HG02970 (cell line): ENCODE data around the gene RBFA.
"Not testable (repeated sequence)": the region's sequence is repeated elsewhere in the genome, so short reads cannot be mapped to it uniquely, and the experiment has no call there.

Experiments
- ATAC-seq: cut with Tn5 transposase; IDR thresholded peaks from one replicate; pipeline ENCODE4 v1.9.1; 2021; ENCODE audit warnings: mild to moderate bottlenecking, moderate library complexity, moderate number of reproducible peaks; ENCODE audit not compliant: unreplicated experiment, low FRiP score

RBFA gene

DNA sequence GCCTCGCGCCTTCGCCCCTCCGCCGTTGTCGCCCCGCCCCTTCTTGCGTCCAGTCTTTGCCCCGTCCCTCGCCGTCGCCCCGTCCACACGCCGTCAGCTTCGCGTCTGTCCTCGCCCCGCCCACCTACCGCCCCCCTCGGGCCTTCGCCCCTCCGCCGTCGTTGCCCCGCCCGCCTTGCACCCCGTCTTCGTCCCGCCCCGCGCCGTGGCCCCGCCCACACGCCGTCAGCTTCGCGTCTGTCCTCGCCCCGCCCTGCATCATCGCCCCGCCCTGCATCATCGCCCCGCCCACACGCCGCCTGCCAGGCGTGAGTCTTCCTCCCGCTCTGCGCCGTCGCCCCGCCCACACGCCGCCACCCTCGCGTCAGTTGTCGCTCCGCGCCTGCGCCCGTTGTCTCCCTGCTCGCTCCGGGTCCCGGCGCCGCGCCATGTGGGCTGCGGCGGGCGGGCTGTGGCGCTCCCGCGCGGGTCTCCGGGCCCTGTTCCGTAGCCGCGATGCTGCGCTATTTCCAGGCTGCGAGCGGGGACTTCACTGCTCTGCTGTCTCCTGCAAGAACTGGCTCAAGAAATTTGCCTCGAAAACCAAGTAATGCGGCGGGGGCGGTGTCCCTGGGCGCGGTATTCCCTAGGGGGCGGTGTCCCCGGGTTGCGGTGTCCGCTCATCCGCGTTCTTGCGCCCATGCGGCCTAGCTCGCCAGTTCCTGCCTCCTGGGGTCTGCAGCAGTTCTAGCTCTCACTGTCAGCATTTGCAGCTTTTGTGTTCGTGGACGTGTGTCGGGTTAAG, at the start of gene RBFA:
Gene RBFA, plus strand, starts transcription at position 367 of the 784 bp plus-strand sequence. Its CDS starts 62 bp downstream, at position 429.
- ATAC-seq = peak; percentile 77

- no peak for ATAC-seq
Observed at GRCh38 chr18:79985172-79985571, 49.1 kb upstream of the RBFA start.

GRCh38 chr18:79986726-79987125, 47.5 kb upstream of the RBFA start:
- ATAC-seq = no peak

GRCh38 chr18:79987566-79987965, 46.7 kb upstream of the RBFA start:
- no peak for ATAC-seq

- ATAC-seq = peak; percentile 51
Observed at GRCh38 chr18:79988071-79988450, 46.2 kb upstream of the RBFA start.

DNA sequence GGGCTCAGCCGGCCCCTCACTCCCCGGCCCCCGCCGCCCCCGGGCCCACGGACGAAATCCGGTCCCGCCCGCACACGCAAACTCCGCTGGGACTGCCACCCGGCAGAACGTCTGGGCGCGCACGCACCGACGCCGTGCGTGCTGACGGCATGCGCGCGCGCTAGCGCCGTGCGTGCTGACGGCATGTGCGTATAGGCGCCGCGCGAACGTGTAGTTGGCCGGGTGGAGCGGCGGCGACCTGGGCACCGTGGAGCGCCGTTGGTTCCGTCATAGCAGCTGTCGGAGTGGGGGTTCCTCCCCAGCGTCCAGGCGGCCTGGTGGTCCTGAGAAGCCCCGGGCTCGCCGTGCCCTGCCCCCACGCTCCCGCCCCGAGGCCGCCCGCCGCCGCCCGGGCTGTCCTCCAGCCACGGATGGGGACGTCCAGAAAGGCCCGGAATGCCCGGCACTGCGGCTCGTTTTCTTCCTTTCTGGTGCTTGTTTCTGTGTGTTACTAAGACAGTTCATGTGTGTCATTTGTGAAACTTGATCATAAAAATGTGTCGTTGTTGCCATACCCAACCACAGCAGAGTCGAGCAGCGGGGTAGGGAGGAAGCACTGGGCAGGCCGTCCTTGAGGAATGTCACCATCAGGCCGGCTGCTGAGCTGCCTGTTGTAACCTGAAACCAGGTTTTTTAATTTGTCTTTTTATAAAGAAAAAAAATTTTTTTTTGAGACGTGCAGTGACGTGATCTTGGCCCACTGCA, 45.6 kb upstream of the RBFA start, which contains the start of gene TXNL4A:
Gene TXNL4A, minus strand, starts transcription at position 113 of the 744 bp plus-strand sequence. CDS start 171 bp downstream, outside the sequence.
- ATAC-seq = peak; percentile 92

- no peak for ATAC-seq
Observed at GRCh38 chr18:79989195-79989497, 45.1 kb upstream of the RBFA start.

DNA sequence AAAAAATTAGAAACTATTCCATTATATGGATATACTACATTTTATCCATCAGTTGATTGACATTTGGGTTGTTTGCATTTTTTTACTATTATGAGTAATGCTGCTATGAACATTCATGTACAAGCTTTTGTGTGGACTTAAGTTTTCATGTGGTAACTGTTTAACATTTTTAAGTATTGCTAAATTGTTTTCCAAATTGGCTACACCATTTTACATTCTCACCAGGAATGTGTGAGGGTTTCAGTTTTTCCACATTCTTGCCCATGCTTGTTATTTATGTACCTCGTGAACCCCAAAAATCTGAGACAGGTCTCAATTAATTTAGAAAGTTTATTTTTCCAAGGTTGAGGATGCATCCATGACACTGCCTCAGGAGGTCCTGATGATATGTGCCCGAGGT, 42.7 kb upstream of the RBFA start:
- no peak for ATAC-seq

DNA sequence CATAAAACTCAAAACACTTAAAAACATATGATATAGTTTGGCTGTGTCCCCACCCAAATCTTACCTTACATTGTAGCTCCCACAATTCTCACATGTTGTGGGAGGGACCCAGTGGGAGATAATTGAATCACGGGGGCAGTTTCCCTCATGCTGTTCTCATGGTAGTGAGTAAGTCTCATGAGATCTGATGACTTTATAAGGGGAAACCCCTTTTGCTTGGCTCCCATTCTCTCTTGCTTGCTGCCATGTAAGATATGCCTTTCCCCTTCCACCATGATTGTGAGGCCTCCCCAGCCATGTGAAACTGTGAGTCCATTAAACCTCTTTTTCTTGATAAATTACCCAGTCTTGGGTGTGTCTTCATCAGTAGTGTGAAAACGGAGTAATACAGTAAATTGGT, 34.5 kb upstream of the RBFA start:
- ATAC-seq = not testable (repeated sequence)

GRCh38 chr18:80000877-80001276, 33.4 kb upstream of the RBFA start:
- ATAC-seq = no peak

GRCh38 chr18:80002468-80002867, 31.8 kb upstream of the RBFA start:
- no peak for ATAC-seq

DNA sequence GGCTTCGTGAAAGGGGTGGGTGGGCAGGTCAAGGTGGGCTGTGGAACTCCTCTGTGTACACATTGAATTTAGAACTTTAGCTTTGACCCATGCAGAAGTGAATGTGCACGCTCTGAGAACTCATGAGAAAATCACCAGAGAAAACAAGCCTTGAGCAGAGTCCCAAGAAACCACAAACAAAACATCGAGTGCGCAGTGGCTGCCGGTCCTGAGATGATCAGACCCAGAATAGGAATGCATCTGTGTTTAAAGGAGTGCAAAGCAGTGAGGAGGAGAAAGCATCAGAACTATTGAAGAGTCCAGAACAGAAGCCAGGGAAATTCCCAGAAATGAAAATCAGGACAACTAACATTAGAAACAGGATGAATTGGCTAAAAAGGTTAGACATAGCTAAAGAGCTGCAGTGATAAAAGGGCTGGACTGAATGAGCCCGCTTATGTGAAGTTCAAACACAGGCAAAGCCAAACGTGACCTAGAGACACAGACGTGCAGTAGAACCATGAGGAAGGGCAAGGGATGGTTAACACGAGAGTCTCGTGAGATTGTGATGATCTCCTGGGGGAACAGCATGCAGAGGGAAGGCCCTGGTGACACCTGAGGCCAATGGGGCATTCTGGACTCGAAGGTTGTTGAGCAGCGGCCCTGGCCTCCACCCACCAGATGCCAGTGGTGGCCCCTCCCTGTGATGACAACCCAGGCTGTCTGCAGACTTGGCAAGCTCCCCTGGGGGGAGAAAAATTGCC, 29.5 kb upstream of the RBFA start:
- no peak for ATAC-seq

DNA sequence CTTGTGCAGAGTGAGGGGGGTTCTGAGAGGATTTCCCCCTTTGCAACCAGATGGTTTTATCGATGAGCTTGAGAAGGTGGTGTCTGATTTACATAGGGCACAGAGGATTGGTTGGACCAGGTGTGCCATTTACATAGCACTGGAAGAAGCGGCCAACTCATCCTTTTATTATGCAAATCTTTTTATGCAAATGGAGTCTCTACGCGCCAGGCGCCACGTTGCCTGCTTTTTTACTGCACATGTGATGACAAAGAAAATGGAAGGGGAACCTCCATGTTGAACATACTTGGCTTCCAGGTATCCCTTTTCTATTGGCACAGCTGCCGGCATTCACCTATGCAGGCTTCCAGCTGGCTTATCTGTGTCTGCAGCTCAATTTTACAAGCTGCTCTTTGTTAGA, 27.5 kb upstream of the RBFA start:
- ATAC-seq = no peak

GRCh38 chr18:80009661-80010550, 24.3 kb upstream of the RBFA start:
- no peak for ATAC-seq

DNA sequence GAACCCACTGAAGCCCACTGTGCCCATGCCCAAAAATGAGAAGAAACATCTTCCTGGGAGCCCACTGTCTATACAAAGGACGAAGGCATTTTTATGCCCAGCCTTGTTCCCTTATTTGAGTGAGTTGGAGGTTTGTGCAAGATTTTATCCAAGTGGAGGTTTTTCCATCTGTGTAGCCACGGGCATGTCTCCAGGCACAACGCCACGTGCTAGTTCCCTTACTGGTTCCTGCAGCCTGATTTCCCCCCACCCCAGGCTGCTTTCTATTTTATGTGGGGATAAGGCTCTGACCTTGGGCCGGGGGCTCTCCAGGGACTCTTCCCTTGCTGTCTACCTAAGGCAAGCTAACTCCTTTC, 23.7 kb upstream of the RBFA start:
- no peak for ATAC-seq

- ATAC-seq = not testable (repeated sequence)
Observed at GRCh38 chr18:80011496-80012137, 22.6 kb upstream of the RBFA start.

- ATAC-seq = no peak
Observed at GRCh38 chr18:80012714-80013113, 21.5 kb upstream of the RBFA start.

DNA sequence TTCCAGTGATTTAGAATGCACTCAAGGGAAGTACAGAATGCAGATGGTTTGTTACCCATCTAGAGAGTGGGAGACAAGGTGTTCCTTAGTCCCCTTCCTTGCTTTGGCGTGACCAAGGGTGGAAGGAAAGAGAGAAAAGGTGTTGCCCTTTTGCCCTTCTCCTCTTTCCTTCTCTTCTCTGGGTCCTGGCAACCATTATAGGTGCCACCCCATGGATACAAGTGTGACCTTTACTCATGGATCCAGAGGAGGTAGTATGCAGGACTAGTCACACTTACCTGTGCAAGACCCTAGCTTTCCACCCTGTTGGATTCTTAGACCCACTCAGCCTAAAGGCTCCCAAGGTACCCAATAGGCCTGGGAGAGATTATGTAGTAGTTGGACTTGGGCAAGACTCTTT, 11.6 kb upstream of the RBFA start:
- ATAC-seq = no peak

GRCh38 chr18:80023173-80023572, 11.1 kb upstream of the RBFA start:
- no peak for ATAC-seq

DNA sequence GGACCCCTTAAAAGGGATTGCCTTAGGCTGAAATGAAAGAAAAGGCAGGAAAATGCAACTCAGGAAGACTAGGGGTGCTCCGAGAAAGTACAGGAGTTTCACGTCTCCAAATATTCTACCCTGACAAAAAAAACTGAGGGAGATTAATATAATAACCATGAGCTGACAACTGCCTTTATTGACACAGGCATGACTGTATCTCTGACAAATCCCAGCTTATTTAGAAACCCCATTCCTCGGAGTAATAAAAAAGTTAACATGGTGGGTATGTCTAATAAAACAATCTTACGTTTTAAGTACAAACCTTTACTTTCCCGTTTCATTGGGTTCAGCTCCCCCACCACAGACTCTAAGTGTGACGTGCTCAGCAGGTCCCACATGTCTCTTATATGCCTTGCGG, 7.9 kb upstream of the RBFA start:
- no peak for ATAC-seq
